Limb (tissue), 2 donors: ENCODE data around the gene CYSLTR2.
"Not testable (repeated sequence)": the region's sequence is repeated elsewhere in the genome, so short reads cannot be mapped to it uniquely, and the experiment has no call there.

Source experiments
- DNase-seq, 2 donors: peaks; one replicate each; pipeline ENCODE4 v3.0.0-alpha.2; 2016; ENCODE audit errors: extremely low spot score in 2 of 2

The CYSLTR2 gene

DNA sequence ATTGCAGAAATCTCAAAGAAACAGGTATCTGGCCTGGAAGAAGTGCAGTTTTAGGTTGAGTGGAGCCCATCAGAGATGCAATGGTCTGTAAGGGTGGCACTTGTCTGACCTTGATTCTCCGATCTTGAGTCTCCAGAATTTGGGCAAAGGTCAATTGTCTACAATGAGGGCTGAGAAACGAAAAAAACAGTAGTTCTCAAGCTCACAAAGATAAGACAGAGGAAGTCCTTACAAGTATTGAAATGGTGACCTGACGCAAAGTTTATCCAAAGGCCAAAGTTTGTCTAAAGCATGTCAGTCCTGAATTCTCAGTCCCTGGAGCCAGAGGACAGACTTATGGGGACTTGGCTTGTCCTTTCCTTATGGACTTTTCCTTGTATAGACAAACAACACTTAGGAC is 40.3 kb downstream of the CYSLTR2 start:
- no peak for DNase-seq

DNA sequence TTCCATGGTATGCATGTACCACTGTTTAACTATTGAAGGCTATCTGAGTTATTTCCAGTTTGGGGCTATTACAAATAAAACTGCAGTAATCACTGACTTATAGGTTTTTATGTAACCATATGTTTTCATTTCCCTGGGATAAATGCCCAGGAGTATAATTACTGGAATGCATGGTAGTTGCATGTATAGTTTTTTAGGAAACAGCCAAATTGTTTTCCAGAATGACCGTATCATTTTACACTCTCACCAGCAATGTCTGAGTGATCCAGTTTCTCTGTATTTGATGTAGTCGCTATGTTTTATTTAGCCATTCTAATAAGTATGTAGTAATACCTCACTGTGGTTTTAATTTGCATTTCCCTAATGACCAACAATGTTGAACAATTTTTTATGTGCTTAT is 42.0 kb downstream of the CYSLTR2 start:
- peak in 1 of 2 donors; percentile 34 for DNase-seq

DNA sequence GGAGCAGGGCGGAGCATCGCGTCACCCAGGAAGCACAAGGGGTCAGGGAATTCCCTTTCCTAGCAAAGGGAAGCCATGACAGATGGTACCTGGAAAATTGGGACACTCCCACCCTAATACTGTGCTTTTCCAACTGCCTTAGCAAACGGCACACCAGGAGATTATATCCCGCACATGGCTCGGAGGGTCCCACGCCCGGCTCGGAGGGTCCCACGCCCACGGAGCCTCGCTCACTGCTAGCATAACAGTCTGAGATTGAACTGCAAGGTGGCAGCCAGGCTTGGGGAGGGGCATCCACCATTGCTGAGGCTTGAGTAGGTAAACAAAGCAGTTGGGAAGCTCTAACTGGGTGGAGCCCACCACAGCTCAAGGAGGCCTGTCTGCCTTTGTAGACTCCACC is 42.9 kb downstream of the CYSLTR2 start:
- not testable (repeated sequence) for DNase-seq

DNA sequence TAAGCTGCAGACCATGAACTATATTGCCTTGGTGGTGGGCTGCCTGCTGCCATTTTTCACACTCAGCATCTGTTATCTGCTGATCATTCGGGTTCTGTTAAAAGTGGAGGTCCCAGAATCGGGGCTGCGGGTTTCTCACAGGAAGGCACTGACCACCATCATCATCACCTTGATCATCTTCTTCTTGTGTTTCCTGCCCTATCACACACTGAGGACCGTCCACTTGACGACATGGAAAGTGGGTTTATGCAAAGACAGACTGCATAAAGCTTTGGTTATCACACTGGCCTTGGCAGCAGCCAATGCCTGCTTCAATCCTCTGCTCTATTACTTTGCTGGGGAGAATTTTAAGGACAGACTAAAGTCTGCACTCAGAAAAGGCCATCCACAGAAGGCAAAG is 53.7 kb downstream of the CYSLTR2 start:
- DNase-seq: no peak

DNA sequence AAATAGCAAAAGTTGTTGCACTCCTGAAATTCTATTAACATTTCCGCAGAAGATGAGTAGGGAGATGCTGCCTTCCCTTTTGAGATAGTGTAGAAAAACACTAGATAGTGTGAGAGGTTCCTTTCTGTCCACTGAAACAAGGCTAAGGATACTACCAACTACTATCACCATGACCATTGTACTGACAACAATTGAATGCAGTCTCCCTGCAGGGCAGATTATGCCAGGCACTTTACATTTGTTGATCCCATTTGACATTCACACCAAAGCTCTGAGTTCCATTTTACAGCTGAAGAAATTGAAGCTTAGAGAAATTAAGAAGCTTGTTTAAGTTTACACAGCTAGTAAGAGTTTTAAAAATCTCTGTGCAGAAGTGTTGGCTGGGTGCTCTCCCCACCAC is 55.0 kb downstream of the CYSLTR2 start:
- no peak for DNase-seq

DNA sequence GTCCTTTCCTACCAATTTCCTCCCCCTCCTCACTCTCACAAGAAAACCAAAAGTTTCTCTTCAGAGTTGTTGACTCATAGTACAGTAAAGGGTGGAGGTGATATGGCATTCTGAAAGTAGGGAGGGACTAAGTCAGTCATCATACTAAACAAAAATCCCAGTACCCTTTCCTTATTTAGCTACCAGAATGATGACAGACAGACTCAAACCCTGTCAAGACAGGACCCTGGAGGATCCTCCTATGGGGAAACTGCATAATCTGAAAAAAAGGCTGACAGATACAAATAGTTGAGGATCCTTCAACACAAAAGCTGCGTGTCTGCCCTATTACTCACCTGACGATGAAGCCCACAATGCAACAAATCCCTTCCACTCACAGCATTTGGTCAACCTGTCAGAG is 55.5 kb downstream of the CYSLTR2 start:
- DNase-seq: no peak

DNA sequence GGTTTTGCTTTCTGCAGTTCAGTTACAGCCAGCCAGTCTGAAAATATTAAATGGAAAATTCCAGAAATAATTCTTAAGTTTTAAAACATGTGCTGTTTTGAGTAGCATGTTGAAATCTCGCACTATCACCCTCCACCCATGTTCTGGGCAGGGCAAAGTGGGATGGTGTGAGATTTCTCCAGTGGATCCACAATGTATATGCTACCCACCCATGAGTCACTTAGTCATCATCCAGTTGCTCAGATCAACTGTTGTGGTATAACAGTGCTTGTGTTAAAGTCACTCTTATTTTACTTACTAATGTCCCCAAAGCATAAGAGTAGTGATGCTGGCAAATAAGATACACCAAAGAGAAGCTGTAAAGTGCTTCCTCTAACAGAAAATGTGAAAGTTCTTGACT is 56.4 kb downstream of the CYSLTR2 start:
- DNase-seq: no peak

DNA sequence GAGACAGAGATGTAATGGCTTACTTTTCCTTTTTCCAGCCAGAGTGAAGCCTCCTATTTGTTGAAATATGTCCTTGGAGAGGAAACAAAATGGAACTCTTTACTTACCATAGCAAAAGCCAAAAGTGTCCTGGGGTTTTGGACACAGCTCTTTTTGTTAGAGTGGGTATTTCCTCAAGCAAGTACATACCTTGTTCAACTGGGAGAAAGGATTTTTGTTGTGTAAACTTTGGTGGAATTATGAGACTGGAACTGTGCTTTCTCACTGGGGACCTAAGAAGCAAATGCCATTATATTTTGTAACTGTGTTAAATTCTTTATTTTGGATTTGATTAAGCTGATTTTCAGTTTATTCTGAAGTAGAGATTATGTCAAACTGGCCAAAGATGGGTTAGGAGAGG is 58.4 kb downstream of the CYSLTR2 start:
- DNase-seq: no peak

DNA sequence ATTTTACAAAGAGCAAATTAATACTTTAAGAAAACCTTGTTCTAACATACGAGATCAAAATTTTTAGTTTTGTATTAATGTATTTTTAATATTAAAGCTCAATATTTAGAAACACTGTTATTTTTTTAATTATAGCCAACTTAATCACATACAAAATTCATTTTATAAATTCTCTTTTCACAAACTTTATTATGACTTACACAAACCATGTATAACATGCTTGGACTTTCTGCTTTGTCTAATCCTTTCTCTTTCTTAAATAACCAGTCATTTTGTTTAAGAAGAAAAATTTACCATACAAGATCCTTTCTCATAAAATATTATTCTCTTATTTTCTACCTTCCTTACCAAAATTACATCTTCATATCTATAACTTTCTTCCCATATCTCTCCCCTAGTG is 62.2 kb downstream of the CYSLTR2 start:
- no peak for DNase-seq

DNA sequence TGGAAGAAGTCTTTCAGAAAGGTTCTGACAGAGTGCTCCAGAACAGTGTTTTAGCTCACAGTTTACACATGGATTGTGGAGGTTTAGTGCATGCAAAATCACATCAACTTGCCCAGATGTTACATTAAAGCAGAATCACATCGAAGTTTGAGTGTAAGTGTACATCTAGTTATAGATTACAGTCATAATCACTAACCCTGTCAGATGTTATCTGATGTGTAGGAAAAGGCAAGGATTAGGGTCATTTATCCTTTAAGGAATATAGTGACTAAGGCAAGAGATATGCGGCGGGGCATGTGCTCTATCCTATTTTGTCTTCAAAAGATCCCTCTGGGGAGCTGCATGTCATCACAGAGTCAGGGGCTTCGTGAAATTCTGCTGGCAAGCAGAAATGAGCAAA is 66.9 kb downstream of the CYSLTR2 start:
- no peak for DNase-seq

DNA sequence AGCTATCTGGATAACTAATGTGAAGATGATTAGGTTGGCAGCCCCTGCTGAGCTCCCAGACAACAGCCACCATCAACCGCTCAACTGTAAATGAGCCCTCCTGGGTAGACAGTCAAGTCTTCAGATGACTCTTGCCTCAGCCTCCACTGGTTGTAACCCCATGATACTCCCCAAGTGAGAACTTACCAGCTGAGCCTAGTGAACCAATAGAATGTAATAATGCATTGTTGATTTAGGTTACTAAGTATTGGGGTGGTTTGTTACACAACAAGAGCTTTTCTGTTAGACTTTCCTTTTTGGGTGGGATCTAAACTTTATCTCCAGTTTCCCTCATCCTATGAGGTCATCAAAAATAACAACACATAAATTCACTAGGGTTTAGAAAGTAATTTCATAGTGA is 69.4 kb downstream of the CYSLTR2 start:
- no peak for DNase-seq

DNA sequence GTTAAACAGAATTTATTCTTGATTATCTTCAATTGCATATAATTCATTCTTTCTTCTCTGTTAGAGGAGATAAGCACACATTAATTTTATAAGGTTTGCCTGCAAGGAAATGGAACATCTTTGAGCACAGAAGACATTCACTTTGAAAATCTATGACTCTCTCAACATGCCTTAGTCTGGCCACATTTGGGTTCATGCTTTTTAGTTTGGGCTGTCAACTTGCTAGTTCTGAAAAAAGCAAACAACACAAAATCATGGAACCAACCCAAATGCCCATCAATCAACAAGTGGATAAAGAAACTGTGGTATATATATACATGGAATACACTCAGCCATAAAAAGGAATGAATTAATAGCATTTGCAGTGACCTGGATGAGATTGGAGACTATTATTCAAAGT is 71.5 kb downstream of the CYSLTR2 start:
- DNase-seq: no peak

DNA sequence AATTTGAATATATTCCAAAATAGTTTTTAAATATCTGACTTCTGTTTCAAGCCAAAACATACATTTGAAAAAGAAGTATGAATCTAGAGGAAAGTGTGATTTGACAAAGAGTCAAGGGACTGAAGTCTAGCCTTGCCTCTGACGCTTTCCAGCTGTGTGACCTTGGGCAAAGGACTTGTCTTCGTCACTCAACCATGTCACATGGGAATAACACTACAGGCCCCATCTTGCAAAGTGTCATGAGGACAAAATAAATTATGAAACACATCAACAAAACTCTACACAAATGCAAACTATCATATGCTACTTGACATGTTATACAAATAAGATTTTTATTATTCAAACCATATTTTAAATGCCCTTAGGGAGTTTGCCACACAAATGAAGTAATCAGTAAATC is 73.0 kb downstream of the CYSLTR2 start:
- DNase-seq: no peak

DNA sequence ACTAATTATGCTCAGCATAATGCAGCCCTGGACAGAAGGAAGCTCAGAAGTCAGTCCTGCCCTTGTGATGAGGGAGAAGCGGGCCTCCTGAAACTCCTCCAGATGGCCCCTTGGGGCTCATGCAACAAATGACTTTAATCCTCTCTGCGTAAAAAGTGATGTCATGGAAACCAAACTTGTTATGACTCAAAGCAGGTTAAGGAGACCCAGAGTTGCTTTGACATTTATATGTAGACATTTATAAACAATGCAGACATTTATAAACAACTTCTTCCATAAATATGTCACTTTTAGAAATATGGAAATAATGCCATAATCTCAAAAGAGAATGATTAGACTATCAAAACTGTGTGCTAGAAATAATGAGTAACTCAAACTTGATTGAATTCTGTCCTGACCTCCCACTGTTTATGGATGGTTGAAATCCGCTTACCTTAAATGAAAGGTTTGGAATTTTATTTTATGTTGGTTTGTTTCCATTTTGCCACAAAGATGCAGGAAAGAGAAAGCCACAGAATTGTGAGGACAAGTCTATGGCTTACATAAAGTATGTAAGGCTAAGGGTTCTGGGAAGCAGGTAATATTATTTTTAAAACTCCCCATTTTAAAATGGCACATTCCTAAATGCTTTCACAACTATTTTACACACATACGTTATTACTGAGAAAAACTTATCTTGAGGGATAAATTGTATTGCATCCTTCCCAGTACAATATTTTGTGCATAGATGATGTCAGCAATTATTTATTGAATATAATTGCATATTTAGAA is 73.7 kb downstream of the CYSLTR2 start:
- no peak for DNase-seq

DNA sequence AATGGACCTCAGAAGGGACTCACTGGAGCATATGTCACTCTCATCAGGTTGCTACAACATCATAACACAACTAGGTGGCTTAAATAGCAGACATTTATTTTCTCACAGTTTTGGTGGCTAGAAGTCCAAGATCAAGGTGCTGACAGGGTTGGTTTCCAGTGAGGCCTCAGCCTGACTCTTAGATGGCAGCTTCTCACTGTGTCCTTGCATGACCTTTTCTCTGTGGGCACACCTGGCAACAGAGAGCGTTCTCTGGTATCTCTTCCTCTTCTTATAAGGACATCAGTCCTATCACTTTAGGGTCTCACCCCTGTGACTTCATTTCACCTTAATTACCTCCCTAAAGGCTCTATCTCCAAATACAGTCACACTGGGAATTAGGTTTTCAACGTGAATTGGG is 74.5 kb downstream of the CYSLTR2 start:
- DNase-seq: no peak

DNA sequence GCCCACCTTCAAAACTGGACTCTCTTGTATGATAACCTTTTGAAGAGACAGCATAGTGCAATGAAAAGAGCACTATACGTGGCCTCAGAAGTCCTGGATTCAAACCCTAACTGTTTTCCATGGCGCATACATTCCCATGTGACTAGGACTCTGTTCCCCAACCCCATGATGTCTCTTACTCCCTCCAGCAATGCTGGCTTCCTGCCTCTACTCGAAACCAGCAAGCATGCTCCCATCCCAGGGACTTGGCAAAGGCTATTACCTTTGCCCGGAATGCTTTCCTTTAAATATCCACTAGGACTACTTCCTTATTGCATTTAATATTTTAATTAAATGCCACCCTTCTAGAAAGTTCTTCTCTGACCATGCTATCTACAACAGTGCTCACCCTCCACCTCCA is 75.1 kb downstream of the CYSLTR2 start:
- no peak for DNase-seq

DNA sequence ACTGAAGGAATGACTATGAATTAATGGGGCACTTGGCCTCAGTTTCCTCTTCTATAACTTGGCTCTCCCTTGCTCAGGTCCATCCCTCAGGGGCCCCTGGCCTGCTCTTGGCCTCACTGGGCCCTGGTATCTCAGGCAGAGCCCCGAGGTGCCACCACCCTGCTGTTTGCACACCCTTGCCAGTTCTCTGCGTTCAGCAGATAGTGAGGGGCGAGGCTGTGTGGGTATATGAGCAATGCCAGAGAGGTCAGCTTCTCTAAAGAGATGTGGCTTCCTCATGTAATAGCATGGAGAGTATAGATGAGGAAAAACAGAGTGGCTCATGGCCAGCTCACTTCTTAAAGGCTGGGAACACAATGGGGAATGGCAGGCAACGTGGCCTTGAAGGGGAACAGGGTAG is 76.1 kb downstream of the CYSLTR2 start:
- no peak for DNase-seq

DNA sequence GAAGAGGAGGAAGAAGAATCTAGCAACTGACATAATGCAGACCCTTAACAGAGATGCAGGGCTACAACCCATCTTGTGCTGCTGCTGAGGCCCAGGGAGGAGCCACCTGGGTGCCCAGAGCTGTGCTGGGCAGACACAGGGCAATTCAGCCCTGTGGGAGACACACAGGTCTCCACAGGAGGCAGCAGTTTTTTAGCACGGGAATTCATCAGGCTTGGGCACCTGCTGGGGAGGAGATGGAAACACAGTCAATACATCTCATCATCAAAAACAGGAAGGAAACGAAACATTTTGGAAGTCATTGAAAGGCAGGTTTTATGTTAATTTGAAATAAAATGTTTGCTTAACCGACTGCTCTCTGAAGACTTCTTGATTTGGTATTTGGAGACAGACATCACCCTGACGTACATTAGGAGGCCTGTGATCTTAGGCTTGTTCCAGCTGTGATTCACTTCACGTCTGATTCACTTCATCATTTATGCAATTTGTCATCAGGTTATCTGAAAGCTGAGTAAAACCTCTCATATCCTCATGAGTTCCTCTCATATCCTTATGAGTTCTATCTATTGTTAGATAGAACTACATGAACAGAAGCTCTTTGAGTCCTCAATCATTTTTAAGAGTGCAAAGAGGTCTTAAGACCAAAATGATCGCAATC is 77.4 kb downstream of the CYSLTR2 start:
- DNase-seq: no peak

DNA sequence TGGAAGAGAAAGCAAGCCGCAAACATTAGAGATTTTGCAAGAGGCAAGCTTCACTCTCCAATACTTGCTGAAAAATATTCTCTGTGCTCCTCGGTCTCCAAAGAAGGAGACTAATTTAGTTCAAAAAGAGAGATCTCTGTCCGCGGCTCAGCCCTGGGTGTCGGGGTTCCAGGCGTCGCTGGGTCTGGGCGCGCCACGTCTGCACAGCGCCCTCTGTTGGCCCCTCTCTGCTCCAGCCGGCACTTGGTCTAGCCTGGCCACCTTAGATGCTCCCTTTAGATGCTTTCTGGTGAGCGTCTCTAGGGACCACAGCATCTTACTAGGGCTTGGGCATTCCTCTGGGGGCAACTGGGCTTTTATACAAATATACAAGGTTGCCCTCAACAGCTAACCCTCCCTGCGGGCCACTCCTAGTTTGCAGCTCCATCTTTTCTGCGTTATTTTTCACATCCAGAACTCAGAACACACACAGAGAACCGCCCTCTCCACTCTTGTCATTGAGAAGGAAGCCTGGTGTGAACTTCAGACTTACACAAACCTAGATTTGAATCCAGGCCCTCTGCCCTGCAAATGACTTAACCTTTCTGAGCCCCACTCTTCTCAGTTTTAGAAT is 78.3 kb downstream of the CYSLTR2 start:
- DNase-seq: peak in 1 of 2 donors; percentile 45

DNA sequence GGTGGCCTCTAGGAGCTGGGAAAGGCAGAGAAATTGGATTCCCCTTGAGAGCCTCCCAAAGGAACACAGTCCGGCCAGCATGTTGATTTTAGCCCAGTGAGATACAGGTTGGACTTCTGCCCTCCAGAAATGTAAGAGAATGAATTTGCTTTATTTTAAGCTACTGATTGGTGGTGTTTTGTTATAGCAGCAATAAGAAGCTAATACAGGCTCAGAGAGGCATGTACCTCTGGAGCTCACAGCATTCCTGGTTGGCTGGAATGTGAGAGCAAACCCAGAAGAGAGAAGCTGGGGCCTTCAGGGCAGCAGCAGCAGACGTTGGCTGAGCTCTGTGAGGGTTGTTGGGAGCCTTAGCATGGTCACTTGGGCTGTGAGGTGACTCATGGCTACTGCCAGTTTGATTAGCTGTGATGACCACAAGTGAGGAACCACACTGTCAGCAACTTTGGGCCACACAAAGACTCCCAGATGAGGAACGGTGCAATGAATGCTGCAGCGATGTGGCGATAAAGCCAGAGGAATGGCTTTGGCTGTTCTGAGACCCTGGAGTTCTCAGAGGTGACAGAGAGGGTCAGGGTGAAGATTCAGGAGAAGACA is 80.1 kb downstream of the CYSLTR2 start:
- no peak for DNase-seq

DNA sequence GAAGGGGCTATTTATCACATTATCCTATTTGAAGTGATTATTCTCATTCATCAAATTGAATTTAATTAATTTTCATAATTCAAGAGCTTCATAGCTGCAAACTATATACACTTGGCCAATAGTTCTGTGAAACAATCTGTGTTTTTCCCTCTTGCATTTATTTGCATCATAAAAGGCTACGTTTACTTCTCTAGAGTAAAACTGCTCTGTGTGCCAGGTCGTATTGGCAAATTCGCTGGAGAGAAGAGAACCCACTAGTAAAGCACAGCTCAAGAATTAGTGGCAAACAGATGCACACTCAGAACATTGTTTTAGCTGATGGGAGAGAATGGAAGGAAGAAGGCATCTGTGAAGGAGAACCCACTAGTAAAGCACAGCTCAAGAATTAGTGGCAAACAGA is 81.8 kb downstream of the CYSLTR2 start:
- no peak for DNase-seq

DNA sequence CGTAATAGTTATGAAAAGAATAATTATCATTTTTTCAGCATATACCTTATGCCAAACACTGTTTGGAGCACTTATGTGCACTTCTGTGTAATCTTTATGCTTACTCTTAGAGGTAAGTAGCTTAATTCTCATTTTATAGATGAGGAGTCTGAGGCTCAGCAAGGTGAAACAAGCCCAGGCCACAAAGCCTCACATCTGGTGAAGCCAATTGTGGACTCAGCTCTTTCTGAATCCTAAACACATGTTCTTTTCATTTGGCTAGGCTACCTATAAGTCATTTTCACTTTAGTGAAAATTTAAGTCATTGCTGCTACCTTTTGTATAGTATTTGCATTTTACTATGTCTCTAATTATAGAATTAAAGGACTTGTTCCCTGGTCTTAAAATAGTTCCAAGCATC is 84.0 kb downstream of the CYSLTR2 start:
- DNase-seq: no peak

DNA sequence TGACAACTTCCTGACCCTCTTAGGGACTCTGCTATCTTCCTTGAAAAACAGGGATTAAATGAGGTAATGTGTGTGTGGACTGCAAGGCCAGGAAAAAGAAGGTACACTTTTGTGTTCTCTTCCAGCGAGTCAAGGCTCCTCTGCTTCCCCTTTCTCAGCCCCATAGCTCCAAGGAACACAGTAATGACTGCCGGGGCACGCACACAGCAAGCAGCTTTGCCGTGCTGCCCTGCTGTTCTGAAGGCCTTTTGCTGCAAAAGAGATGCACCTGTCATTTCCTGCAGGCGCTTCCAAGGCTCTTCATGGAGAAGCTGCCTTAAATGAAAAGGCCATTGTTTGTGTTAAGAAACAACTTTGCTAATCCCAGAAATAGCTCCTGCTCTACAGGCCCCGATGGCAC is 84.6 kb downstream of the CYSLTR2 start:
- no peak for DNase-seq
